GM18507 (cell line): ENCODE results near the gene GLI3.

Experiments used
- DNase-seq: peaks from one replicate; pipeline ENCODE4 v3.0.0; 2011; ENCODE audit warnings: low read depth; ENCODE audit not compliant: insufficient read length; ENCODE audit errors: extremely low spot score
- FAIRE-seq: peaks from 2 replicates; lab custom pipeline; 2011; peaks lifted over from hg19 to GRCh38; lab: Jason Lieb, UNC

Gene GLI3

DNA sequence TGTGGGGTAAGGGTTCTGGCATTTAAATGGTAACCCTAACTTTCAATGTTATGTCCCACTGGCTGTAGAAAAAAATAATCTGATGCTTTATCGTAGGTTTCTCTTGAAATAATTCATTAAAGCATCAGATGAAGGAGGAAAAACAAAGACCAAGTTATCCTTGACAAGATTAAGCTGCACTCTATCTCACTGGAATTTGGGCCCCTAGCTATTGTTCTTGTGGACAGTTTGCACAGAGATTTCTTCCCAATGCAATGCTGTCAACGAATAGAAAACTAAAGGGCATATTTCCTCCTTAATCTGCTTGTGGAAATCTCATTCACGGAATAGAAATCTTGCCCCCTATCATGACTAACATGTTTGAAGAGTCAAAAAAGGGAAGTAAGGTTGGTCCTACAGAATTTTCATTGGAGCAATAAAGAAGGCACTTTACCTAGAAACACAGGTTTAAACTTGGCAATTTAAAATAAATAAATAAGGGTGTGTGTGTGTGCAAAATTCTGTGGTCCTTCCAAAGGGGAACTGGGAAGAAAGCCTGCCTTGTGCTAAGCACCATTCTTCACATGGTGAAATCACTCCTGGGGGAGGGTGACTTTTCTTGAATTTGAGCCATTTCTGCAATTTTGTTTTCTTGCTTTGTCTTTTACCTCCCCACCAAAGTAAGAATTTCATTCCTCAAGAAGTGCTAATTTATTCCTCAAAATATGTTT, 242.8 kb downstream of the GLI3 start:
- DNase-seq (no peak), FAIRE-seq (no peak)

DNA sequence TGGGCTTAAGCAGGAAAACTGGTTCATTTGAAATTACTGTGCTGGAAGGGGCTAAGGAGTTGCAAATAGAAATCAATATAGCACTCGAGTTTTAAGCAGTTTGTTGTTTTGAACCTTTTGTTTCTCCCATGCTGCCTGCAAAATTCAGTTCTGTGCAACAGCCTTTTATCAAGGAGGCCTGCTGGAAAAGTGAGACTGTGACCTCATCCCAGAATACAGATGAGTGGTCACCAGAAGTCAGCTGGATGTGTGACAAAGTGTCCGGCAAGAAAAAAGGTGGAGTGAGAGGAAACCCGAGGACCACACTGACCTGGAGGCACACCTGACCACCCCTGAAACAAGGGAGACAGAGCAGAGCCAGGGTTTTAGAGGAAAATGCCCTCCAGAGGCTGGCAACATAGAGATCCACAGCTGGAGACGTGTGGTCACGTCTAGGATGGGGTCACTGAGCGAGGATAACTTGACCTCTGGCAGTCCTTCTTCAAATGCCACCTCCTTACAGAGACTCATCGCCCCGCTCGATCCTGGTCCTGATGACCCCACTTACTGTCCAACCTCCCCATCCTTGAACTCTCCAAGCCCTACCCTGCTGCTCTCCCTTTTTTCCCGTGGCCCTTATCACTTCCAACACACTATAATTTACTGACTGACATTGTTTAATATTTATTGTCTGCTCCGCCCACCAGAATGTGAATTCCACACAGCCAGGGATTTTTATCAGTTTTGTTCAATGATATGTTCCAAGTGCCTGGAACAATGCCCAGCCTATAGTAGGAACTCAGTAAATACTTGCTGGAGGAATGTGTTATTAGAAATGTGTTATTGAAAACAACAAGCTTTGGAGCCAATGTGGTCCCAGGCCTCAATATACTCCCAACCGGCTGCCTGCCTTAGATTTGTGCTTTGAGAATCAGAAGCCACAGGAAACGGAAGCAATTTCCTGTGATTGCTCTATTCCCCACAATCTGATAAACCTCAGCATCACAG, 243.8 kb downstream of the GLI3 start:
- DNase-seq (no peak), FAIRE-seq (no peak)

DNA sequence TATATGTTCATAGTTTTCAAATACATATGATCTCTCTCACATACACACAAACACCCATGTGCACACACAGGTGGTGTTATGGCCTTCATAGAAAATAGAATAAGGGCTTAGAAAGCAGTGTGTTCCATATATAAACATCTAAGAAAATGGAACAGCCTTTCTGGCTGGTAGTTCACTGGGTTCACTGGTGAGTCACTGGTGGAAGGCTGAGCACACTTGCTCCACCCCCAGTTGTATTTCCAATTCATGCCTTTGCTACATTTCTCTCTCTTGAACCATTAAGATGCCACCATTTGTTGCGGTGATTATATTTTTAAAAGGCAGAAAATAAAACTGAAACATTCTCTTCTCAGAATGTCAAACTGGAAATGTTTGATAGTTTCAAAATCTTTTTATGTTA, 252.1 kb downstream of the GLI3 start:
- FAIRE-seq (no peak), DNase-seq (no peak)

DNA sequence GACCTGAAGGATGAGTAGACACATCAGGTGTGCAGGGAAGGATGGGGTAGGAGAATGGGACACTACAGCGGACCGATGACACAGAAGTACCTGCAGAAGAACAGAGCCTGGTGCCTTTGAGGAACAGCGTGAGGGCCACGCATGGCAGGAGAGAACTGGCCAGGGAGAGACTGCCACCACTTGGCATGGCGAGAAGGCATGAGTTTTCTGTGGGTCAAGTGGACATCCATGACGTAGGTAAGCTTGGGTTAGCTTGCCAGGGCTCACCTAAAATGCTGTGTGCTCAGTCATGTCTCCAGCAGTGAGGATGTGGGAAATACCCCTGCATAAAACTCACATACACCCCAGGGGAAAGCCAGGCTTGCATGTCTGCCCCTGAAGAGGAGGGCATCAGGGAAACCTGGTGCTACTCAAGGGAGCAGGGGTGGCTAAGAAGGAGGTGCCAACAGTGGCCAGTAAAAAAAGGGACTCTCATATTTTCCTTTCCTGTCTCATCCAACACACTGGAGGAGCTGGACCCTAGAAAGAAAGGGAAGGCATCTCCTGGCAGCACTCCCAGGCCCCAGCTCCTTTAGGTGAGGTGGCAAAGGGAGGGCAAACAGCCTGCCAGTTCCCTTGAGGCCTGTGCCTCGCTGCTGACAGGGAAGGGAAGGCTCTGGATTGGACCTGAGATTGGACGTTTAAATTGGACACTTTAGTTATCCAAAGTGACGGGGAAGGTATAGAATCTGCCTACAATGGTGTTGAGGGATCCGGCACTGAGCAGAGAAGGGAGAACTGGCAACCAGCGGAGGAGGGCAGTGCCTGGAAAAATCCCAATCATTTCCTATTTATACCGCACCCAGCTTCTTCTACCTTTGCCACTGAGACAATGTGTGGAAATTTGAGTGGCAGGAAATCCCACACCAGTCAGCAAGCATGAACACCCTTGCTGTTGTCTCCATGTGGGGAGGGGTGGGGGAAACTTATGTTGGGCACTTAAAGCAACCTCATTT, 255.7 kb downstream of the GLI3 start:
- no peak for DNase-seq
- FAIRE-seq = no peak

DNA sequence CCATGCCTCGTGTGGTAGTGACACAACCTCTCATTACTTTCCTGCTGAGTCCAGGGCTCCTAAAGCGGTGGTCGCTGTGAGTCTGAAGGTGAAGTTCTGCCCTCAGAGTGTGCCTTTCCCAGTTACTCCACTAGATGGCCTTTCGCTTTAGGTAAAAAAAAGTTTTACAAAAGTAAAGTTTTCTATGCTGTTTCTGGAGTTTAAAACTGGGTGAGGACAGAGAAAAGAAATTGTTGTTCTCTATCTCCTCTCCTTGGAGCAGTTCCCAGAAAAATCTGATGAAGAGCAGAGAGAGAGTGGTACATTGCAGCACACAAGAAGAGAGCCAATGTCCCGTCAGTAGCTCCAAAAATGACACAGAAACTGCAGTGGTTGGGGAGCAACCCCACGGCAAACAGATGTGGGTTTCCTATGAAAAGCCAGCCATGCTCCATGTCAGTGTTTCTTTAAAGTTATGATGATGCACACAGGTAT, 257.1 kb downstream of the GLI3 start:
- no peak for FAIRE-seq

DNA sequence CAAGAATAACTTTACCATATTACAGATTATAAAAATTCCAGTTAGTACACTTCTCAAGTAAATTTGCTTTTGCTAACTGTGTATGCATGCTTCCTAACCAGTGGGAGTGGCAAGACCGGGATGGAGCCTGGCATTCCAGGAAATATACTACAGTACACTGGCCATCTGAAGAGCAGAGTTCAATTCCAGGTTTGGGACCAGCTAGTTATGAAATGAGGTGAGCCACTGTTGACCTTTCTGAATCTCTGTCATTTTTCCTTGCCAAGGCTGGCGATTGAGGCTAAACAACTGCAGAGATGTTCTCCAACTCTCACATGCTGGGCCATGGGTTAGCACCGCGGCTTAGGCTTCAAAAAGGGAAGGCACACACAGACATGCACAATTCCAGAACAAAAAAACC, 258.2 kb downstream of the GLI3 start:
- no peak for FAIRE-seq
- no peak for DNase-seq

More for the DNA sequence above, 257.1 kb downstream of the GLI3 start:
- no peak for DNase-seq

DNA sequence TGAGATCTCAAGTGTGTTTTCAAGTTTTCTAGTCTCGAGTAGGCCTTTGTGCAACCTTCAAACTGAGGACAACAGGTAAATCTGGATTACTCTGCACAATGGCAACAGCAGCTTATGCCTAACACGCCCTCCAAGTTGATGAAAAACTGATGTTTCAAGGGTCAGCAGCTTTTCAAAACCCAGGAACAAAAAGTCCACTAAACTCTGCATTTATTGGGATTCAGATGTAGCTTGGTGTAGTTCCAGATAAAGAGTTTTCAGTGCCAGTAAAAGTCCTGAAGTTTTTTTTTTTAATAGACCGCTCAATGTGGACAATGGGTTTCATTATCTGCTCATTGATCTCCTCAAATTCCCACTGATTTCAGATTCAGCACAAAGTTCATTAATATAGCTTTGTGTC, 259.3 kb downstream of the GLI3 start:
- DNase-seq (no peak), FAIRE-seq (no peak)

DNA sequence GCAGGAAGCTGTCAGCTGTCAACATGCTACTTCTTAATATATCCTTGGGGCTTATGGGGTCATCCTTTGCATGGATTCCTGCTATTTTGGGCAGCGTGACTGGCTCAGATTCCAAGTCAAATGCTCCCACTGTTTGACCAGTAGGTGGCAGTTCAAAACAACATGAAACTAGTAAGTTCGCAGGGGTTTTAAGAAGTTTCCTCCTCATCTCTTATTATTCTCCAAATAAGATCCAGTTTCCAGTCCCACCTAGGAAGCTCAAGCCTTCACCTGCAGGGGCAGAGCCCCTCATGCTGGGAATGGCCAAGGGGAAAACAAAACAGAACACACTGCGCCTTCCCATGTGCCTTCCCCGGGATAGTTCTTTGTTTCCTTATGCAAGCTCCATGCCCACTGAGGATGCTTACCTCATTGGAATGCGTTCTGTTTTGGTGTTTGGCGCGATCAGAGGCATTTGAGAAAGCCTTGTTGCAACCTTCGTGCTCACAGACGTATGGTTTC, 259.8 kb downstream of the GLI3 start:
- no peak for FAIRE-seq
- no peak for DNase-seq

DNA sequence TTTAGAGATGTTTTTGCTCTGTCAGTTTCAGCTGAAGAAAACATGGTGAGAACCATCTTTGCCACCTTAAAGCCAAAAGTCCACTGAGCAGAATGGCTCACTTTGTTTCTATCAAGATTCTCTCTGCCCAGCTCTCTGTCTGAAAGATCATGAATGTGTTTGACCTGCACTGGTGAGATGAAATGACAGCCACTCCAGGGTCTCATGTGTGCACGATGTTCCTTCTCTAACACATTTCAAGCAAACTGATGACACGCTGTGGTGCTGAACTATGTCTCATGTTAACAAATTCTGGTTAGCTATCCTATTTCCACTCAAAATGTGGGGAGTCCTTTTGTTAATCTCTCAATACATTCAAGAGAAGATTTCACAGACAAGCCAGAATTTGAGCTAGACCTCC, 260.6 kb downstream of the GLI3 start:
- DNase-seq = no peak
- FAIRE-seq = no peak

DNA sequence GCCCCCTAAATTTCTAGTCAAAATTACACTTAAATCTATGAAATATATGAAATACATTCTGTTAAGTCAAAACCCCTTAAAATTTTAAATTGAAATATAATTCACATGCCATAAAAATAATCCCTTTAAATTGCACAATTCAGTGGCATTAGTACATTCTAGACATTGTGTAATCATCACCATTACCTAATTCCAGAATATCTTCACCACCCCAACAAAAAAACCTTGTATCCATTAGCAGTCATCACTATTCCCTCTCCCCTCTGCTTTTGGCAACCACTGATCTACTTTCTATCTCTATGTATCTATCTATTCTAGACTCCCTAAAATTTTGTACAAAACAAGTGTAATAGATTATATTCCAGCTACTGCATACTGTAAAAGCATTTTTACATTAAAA, 261.2 kb downstream of the GLI3 start:
- FAIRE-seq (no peak), DNase-seq (no peak)

DNA sequence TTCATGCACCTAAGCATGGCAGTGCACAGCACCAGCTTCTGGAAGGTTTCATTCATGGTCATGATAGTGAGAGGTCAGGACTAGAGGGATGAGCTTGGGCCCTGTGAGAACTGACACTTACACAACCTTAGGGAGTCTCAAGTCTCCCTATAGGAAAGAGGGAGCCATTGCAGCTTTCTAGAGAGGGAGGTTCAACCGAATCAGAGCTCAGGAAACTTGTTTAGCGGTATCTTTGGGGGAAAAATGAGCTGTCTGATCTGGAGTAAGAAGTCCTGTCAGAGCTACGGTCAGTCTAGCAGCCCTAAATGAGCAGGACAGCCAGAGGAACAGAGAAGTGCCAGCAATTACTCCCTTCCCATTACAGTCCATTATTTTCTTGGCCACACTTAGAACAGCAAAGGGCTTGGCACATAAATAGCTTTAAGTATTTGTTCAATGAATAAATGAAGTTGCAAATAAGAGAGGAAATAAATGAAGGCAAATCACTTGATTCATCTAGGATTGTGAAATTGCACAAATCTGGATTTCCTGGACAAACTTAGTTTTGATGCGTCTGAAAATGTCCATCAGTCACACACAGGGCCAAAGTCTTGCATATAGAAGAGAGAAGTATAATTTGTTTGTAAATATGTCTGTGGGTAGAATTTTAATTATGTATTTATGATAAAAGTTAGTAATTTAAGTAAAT, 262.0 kb downstream of the GLI3 start:
- no peak for DNase-seq
- FAIRE-seq = no peak

DNA sequence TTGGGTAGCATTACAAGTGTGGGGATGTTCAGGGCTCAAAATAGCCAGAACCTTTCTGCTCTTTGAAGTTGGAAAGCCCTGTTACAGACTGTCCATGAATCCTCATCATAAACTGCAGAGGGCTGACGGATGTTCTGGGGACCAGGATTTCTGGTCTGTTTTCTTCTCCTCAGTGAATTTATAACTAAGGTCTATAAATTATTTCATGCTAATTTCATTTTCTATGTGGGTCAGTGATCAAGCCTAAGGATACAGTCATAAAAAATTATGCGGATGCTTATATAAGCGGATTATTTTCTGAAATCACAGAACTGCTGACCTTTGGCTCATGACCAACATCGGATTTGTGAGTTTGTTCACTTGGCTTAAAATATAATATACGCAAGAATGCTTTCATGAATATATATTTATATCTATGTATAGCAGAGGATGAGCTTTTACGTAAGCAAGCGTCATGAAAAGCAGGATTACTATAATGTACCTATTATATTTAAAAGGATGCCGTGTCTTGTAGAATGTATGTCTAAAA, 263.7 kb downstream of the GLI3 start:
- FAIRE-seq (no peak), DNase-seq (no peak)

DNA sequence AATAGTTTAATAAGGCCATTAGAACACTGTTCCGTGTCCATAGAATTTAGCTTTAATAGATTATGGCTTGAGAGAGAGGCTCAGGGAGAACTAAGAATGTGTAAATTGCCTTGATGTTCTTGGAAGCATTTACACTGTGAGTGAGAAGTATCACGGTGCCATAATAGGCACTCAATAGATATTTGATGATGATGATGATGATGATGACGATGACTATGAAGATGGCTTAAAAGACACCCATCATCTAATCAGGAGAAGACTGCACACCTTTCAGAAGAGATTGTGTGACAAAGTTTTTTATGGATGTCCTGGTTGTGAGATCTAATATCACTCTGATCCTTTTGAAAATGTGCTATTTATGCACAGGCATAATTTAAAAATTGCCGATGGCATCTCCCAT, 264.2 kb downstream of the GLI3 start:
- no peak for DNase-seq
- no peak for FAIRE-seq

DNA sequence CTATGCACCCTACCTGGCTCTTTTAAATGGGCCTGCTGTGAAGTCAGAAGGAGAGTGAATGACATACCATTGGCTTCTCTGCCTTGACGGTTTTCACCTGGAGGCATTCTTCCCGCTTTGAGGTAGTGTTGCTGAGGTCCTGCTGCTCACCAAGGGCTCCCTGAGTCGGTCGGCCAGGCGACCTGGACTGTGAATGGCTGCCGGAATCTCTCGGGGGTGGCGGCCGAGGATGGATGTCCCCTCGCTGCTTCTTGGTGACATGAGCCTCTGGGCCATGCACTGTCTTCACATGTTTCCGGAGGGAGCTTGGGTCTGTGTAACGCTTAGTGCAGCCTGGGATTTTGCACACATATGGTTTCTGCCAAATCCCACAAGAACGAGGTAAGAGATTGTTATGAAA, 264.7 kb downstream of the GLI3 start:
- FAIRE-seq = no peak

DNA sequence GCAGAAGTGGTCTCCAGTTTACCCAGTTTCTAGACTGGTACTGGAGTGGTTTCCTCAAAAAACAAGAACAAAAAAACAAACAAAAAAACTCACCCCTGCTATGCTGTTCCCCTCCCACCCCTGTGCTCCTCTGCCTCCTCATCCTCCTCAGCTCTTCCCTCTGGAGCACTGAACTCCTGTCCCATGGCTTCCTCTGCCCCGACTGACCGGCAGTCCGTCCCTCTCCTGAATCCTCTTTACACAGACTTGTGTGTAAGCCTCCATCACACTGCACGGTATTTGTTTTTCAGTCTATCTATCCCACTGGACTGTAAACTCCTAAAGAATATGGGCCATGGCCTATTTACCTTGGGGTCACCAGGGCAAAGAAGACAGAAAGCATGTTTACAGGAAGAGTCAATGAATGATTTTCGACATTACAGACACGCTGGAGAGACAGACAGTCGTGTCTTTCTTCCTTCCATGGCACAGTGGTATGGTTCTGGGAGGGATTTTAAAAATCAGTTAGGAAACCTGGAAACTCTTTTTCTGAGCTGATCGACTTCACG, 265.3 kb downstream of the GLI3 start:
- DNase-seq (no peak), FAIRE-seq (no peak)

More for the DNA sequence above, 264.7 kb downstream of the GLI3 start:
- DNase-seq = no peak

DNA sequence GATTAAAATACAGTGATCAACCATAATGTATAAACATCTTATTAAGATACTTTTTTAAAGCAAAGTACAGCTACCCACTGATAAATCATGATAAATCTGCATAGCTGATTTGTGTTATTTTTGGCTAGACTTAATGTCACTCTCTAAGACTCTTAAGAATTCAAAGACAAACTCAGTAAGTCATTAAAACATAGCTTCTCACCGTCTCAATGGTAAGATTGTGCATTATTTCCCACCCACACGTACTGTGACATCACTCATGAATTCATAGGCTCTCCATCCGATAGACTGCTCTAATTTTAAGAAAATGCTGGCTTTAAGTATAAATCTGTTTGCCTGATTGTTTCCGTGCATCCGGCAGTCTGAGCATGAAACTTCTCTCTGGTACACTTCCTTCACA, 266.1 kb downstream of the GLI3 start:
- no peak for FAIRE-seq
- DNase-seq = no peak

DNA sequence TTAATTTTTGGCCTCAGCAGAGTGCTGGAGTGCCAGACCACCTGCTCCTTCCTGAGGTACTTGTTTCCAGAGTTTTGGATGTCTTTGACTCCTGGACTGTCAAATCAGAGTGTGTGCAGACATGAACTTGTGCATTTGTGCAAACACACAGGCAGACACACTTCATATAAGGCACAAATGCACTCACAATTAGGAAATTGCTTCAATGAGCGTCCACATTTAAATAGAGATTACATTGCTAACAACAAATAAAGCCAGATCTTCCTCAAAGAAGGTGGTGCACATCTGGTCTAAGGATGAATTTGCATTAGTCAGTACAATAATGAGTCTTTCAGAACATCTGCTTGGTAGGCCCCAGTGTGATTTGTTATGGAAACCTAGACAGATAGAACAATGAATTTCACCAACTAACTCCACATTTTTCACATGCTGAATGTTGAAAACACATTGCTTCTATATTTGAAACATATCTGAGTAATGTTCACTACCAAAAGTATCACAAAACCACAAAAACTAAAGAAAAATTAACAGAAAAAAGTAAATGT, 267.4 kb downstream of the GLI3 start:
- DNase-seq (no peak), FAIRE-seq (no peak)

DNA sequence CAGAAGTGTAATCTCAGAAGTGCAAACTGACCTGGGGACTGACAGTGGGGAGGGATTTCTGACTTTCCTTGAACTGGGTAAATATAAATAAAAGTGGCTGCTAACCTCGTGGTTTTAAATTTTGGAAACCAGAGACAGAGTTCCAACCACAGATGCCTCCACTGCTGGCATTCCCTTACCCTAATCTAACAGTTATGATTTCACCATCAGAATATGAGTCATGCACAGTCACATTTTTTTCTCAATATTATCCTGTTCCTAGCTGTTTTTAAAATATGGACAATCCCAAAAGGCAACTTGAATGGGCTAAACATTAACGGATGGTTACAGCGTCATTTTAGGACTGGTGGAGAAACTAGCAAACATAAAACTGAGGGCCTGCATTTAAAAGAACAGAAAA, 269.9 kb downstream of the GLI3 start:
- FAIRE-seq = no peak

More for the DNA sequence above, 269.9 kb downstream of the GLI3 start:
- DNase-seq = no peak
